Subcutaneous abdominal adipose tissue (tissue), 5 donors: ENCODE results near the gene MVP.

Experiments
- H3K27ac ChIP-seq: one replicate; pipeline ENCODE4 v1.7.0; 2013; ENCODE audit warnings: low read depth, mild to moderate bottlenecking, inconsistent platforms, low read length, moderate library complexity
- H3K27me3 ChIP-seq, 5 donors: one replicate each; pipeline ENCODE4 v1.7.0; 2013; ENCODE audit warnings: low read length in 5 of 5, inconsistent platforms in 1 of 5; ENCODE audit not compliant: control insufficient read depth in 5 of 5, insufficient read depth in 4 of 5
- H3K36me3 ChIP-seq, 5 donors: one replicate each; pipeline ENCODE4 v1.7.0; 2013; ENCODE audit warnings: low read length in 5 of 5; ENCODE audit not compliant: control insufficient read depth in 5 of 5, insufficient read depth in 5 of 5
- H3K4me1 ChIP-seq, 5 donors: one replicate each; pipeline ENCODE4 v1.7.0; 2013; ENCODE audit warnings: low read length in 5 of 5, mild to moderate bottlenecking in 3 of 5, moderate library complexity in 1 of 5; ENCODE audit not compliant: control insufficient read depth in 5 of 5, insufficient read depth in 5 of 5
- H3K4me3 ChIP-seq, 5 donors: one replicate each; pipeline ENCODE4 v1.7.0; 2013; ENCODE audit warnings: low read length in 5 of 5, low read depth in 1 of 5
- H3K9ac ChIP-seq, 5 donors: one replicate each; pipeline ENCODE4 v1.7.0; 2013; ENCODE audit warnings: low read length in 5 of 5, mild to moderate bottlenecking in 4 of 5, moderate library complexity in 3 of 5
- H3K9me3 ChIP-seq, 5 donors: one replicate each; pipeline ENCODE4 v1.7.0; 2013; ENCODE audit warnings: low read length in 5 of 5; ENCODE audit not compliant: control insufficient read depth in 5 of 5
- donor health status: healthy.
- donor health status: healthy.
- donor health status: healthy.
- donor health status: healthy.
- donor health status: healthy.

Gene MVP

GRCh38 chr16:29809850-29810698 lies 10.2 kb upstream of the MVP start:
- H3K27me3 ChIP-seq = no peaks in the 10 kb centered on the region
- no peak overlapping the region for H3K4me3 ChIP-seq
- H3K9me3 ChIP-seq = no peaks in the 10 kb centered on the region
- H3K4me1 ChIP-seq = peaks cover 0 to 62% (median 57%) of the 10 kb centered on the region in 5 donors
- H3K36me3 ChIP-seq = peaks cover 0 to 18% (median 15%) of the 10 kb centered on the region in 5 donors
- H3K9ac ChIP-seq = no peak overlapping the region
- H3K27ac ChIP-seq = peak overlapping the region; percentile 57

GRCh38 chr16:29810699-29811169 lies 9.5 kb upstream of the MVP start:
- Histone ChIP-seq H3K4me1 (peaks cover 0 to 66% (median 60%) of the 10 kb centered on the region in 5 donors), H3K4me3 (peak overlapping the region in 3 of 5 donors; percentile 71 to 76 (median 75)), H3K9me3 (no peaks in the 10 kb centered on the region), H3K27ac (peak overlapping the region; percentile 57), H3K9ac (peak overlapping the region in 3 of 5 donors; percentile 16 to 56 (median 45)), H3K27me3 (no peaks in the 10 kb centered on the region), H3K36me3 (peaks cover 0 to 18% (median 15%) of the 10 kb centered on the region in 5 donors)

- Histone ChIP-seq H3K9ac (peak overlapping the region in 4 of 5 donors; percentile 16 to 56 (median 48)), H3K27me3 (no peaks in the 10 kb centered on the region), H3K27ac (peak overlapping the region; percentile 57), H3K4me3 (peak overlapping the region; percentile 70 to 82 (median 75)), H3K4me1 (peaks cover 0 to 70% (median 60%) of the 10 kb centered on the region in 5 donors), H3K9me3 (no peaks in the 10 kb centered on the region), H3K36me3 (peaks cover 0 to 18% (median 15%) of the 10 kb centered on the region in 5 donors)
Measured at GRCh38 chr16:29811170-29811895, 8.9 kb upstream of the MVP start.

GRCh38 chr16:29811896-29812665 lies 8.2 kb upstream of the MVP start, which contains the start of gene PRRT2:
Gene PRRT2 (plus strand): TSS chr16:29812193. CDS start chr16:29813055, 862 bp downstream.
- Histone ChIP-seq H3K36me3 (peaks cover 0 to 18% (median 15%) of the 10 kb centered on the region in 5 donors), H3K9ac (peak within 1 kb of the TSS in 4 of 5 donors; percentile 16 to 56 (median 48))

GRCh38 chr16:29812754-29813643 lies 7.3 kb upstream of the MVP start:
- no peak overlapping the region for H3K9ac ChIP-seq
- peak overlapping the region; percentile 25 to 76 (median 70) for H3K4me3 ChIP-seq
- H3K36me3 ChIP-seq = peaks cover 0 to 18% (median 15%) of the 10 kb centered on the region in 5 donors
- peaks cover 3 to 72% (median 64%) of the 10 kb centered on the region in 5 donors for H3K4me1 ChIP-seq
- peak overlapping the region; percentile 57 for H3K27ac ChIP-seq
- H3K27me3 ChIP-seq = no peaks in the 10 kb centered on the region
- H3K9me3 ChIP-seq = no peaks in the 10 kb centered on the region

More at GRCh38 chr16:29811896-29812665, 8.2 kb upstream of the MVP start, which contains the start of gene PRRT2:
- H3K27me3 ChIP-seq = no peaks in the 10 kb centered on the region
- peak within 1 kb of the TSS; percentile 57 for H3K27ac ChIP-seq
- peak within 1 kb of the TSS; percentile 70 to 82 (median 75) for H3K4me3 ChIP-seq
- peaks cover 2 to 77% (median 65%) of the 10 kb centered on the region in 5 donors for H3K4me1 ChIP-seq
- H3K9me3 ChIP-seq = no peaks in the 10 kb centered on the region

- no peaks in the 10 kb centered on the region for H3K27me3 ChIP-seq
- no peaks in the 10 kb centered on the region for H3K9me3 ChIP-seq
- H3K27ac ChIP-seq = no peak overlapping the region
- no peak overlapping the region for H3K4me3 ChIP-seq
- peaks cover 3 to 63% (median 55%) of the 10 kb centered on the region in 5 donors for H3K4me1 ChIP-seq
- peaks cover 0 to 18% (median 14%) of the 10 kb centered on the region in 5 donors for H3K36me3 ChIP-seq
- H3K9ac ChIP-seq = peak overlapping the region in 1 of 5 donors; percentile 51
Measured at GRCh38 chr16:29813644-29814562, 6.4 kb upstream of the MVP start.

GRCh38 chr16:29814592-29814991 lies 5.7 kb upstream of the MVP start:
- H3K27me3 ChIP-seq = no peaks in the 10 kb centered on the region
- H3K27ac ChIP-seq = no peak overlapping the region
- peak overlapping the region in 1 of 5 donors; percentile 91 for H3K4me3 ChIP-seq
- no peaks in the 10 kb centered on the region for H3K9me3 ChIP-seq
- H3K4me1 ChIP-seq = peaks cover 3 to 62% (median 52%) of the 10 kb centered on the region in 5 donors
- H3K9ac ChIP-seq = no peak overlapping the region
- H3K36me3 ChIP-seq = peaks cover 0 to 19% (median 12%) of the 10 kb centered on the region in 5 donors

- H3K27me3 ChIP-seq = no peaks in the 10 kb centered on the region
- peak overlapping the region; percentile 39 to 91 (median 81) for H3K4me3 ChIP-seq
- H3K9me3 ChIP-seq = no peaks in the 10 kb centered on the region
- H3K4me1 ChIP-seq = peaks cover 3 to 62% (median 54%) of the 10 kb centered on the region in 5 donors
- H3K27ac ChIP-seq = peak overlapping the region; percentile 83
- peak overlapping the region in 3 of 5 donors; percentile 48 to 64 (median 62) for H3K9ac ChIP-seq
- peaks cover 0 to 17% (median 10%) of the 10 kb centered on the region in 5 donors for H3K36me3 ChIP-seq
Measured at GRCh38 chr16:29815032-29815721, 5.1 kb upstream of the MVP start.
